Breast epithelium (tissue), 3 donors: ENCODE data around the gene PWWP2A.
A peak's percentile ranks its signal among the peaks of the same experiment; 100 is the strongest.

Experiments used
- POLR2A ChIP-seq: fragments of 450-650 bp; IDR thresholded peaks from one replicate; pipeline ENCODE4 v1.6.1; 2016; ENCODE audit warnings: antibody characterized with exemption, mild to moderate bottlenecking, moderate library complexity
- POLR2AphosphoS5 ChIP-seq, 3 donors: sonication (generic); formaldehyde crosslinking; IDR thresholded peaks; one replicate each; pipeline ENCODE4 v1.6.1; 2017; ENCODE audit warnings: antibody characterized with exemption in 3 of 3
- TF ChIP-seq, protein P1 (sequence below), 3 donors: fragments of 450-650 bp; IDR thresholded peaks; one replicate each; pipeline ENCODE4 v1.5.1; 2016 to 2017; ENCODE audit warnings: antibody characterized with exemption in 3 of 3, mild to moderate bottlenecking in 3 of 3, moderate library complexity in 3 of 3

DNA sequence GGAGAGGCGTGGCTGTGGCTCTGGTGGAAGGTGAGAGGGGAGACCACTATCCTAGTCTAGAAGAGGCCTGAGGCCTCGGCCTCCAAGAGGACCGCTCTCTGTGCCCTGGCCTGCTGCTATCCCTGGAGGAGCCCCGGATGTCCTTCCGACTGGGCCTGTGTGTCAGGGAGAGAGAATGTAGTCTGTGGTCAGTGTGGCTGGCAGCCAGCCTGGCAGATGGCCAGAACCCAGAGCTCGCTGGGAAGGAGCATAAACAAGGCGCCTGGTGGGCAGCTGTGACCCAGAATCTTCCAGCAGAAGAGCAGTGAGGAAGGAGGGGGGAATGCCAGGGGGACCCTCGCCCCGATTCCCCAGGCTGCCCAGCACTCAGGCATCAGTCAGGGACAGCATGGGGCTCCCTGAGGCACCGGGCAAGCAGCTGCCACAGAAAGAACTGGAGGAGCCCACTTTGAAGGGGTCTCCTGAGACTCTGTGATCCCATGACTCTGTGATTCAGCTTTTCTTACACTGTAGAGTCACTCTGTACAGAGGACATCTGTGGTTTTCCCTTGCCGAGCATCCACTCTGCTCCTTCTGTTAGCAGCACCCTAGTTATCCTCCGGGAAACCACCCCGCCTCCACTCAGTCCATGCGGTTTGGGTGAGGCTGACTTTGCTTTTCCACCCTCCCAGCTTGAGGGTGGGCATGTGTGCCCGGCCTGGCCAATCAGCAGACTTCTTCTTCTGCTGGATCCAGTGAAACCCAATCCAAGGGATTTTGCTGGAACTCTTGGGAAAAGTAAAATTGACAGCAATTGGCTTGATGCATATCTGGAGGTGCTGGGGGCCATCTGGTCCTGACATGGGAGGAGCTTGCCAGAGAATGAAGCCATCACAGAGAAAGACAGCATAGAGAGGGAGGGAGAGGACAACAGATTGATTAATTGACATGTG, 46.2 kb upstream of the PWWP2A start:
- TF ChIP-seq, protein P1, sequence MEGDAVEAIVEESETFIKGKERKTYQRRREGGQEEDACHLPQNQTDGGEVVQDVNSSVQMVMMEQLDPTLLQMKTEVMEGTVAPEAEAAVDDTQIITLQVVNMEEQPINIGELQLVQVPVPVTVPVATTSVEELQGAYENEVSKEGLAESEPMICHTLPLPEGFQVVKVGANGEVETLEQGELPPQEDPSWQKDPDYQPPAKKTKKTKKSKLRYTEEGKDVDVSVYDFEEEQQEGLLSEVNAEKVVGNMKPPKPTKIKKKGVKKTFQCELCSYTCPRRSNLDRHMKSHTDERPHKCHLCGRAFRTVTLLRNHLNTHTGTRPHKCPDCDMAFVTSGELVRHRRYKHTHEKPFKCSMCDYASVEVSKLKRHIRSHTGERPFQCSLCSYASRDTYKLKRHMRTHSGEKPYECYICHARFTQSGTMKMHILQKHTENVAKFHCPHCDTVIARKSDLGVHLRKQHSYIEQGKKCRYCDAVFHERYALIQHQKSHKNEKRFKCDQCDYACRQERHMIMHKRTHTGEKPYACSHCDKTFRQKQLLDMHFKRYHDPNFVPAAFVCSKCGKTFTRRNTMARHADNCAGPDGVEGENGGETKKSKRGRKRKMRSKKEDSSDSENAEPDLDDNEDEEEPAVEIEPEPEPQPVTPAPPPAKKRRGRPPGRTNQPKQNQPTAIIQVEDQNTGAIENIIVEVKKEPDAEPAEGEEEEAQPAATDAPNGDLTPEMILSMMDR (IDR thresholded peaks at IDR 0.05): no peak
- TF ChIP-seq POLR2AphosphoS5 (IDR thresholded peaks at IDR 0.05): peak in 1 of 3 donors; percentile 54
- no peak for TF ChIP-seq POLR2A
